B cell (primary cell): ENCODE measurements around the gene RASD1. TPM values are rescaled to one million over a fixed set of nuclear protein-coding genes. Genes with fewer than 3 reads are reported as not detected.

ENCODE experiments used
- ATAC-seq: fragments of 200-7000 bp; cut with Tn5 transposase; one replicate; pipeline ENCODE4 v1.10.0; 2021; ENCODE audit warnings: low read depth, mild to moderate bottlenecking, moderate number of reproducible peaks, moderate library complexity
- CTCF ChIA-PET: fragments of 350-600 bp; sonication (Branson Sonifier 250); formaldehyde crosslinking; loops from one replicate; lab custom pipeline; 2021; ENCODE audit warnings: antibody characterized with exemption, inconsistent platforms; lab: Charles Lee
- POLR2A ChIA-PET: fragments of 350-600 bp; sonication (Branson Sonifier 250); formaldehyde crosslinking; loops from one replicate; lab custom pipeline; 2021; ENCODE audit warnings: antibody characterized with exemption; lab: Charles Lee
- DNase-seq: peaks from one replicate; pipeline ENCODE4 v3.0.0; 2013
- H2AFZ ChIP-seq: 2 replicates; pipeline ENCODE4 v1.6.1; 2012; ENCODE audit warnings: mild to moderate bottlenecking, low read depth, low read length; ENCODE audit not compliant: insufficient read depth, poor library complexity, severe bottlenecking
- H3K27ac ChIP-seq, 2 donors: 1 replicate in 1 of 2; 2 replicates in 1 of 2; pipeline ENCODE4 v1.5.1; 2012 to 2013; ENCODE audit warnings: low read length in 2 of 2, mild to moderate bottlenecking in 2 of 2, moderate library complexity in 1 of 2
- H3K27me3 ChIP-seq, 4 experiments: fragments of 200-600 bp in 1 of 4; sonication (generic) in 1 of 4; replicated peaks in 1 of 4; 1 replicate in 2 of 4; 2 replicates in 2 of 4; pipeline versions ENCODE4 v1.6.1 to v1.7.0; 2013 to 2016; ENCODE audit warnings: low read length in 3 of 4, mild to moderate bottlenecking in 2 of 4, mixed read lengths in 1 of 4, moderate library complexity in 1 of 4; ENCODE audit not compliant: insufficient read depth in 4 of 4, control insufficient read depth in 3 of 4; ENCODE audit errors: control extremely low read depth in 1 of 4
- H3K36me3 ChIP-seq, 2 experiments: replicated peaks in 1 of 2; 1 replicate in 1 of 2; 2 replicates in 1 of 2; pipeline versions ENCODE4 v1.6.1 to v1.7.1; 2013; ENCODE audit warnings: low read length in 1 of 2; ENCODE audit not compliant: insufficient read depth in 2 of 2, control insufficient read depth in 1 of 2; ENCODE audit errors: control extremely low read depth in 1 of 2, extremely low read depth in 1 of 2
- H3K4me1 ChIP-seq, 2 donors: fragments of 200-600 bp in 1 of 2; sonication (generic) in 1 of 2; 1 replicate in 1 of 2; 2 replicates in 1 of 2; pipeline versions ENCODE4 v1.5.1 to v1.6.1; 2013 to 2017; ENCODE audit warnings: low read length in 2 of 2; ENCODE audit not compliant: control insufficient read depth in 2 of 2, insufficient read depth in 2 of 2
- H3K4me2 ChIP-seq: replicated peaks from 2 replicates; pipeline ENCODE3; 2012; ENCODE audit warnings: mild to moderate bottlenecking, low read depth, low read length; ENCODE audit not compliant: poor library complexity, severe bottlenecking
- H3K4me3 ChIP-seq, 5 experiments: fragments of 200-600 bp in 1 of 5; sonication (generic) in 1 of 5; 1 replicate in 3 of 5; 2 replicates in 2 of 5; pipeline versions ENCODE4 v1.5.1 to v1.7.0; 2011 to 2016; ENCODE audit warnings: low read length in 4 of 5, mild to moderate bottlenecking in 4 of 5, low read depth in 2 of 5, control low read depth in 1 of 5, moderate library complexity in 1 of 5; ENCODE audit not compliant: insufficient read depth in 1 of 5; ENCODE audit errors: control extremely low read depth in 1 of 5, extremely low read depth in 1 of 5
- H3K79me2 ChIP-seq: fragments of 200-600 bp; sonication (generic); one replicate; pipeline ENCODE4 v1.6.0; 2016; ENCODE audit warnings: low read length; ENCODE audit not compliant: control insufficient read depth, insufficient read depth
- H3K9ac ChIP-seq: fragments of 200-600 bp; sonication (generic); 2 replicates; pipeline ENCODE4 v1.6.1; 2017; ENCODE audit warnings: mild to moderate bottlenecking, low read length, moderate library complexity
- H3K9me3 ChIP-seq, 3 donors: one replicate each; pipeline versions ENCODE4 v1.6.1 to v1.7.1; 2013; ENCODE audit warnings: low read length in 2 of 3; ENCODE audit not compliant: control insufficient read depth in 2 of 3, insufficient read depth in 1 of 3; ENCODE audit errors: control extremely low read depth in 1 of 3
- H4K20me1 ChIP-seq: 2 replicates; pipeline ENCODE4 v1.6.0; 2012; ENCODE audit warnings: mild to moderate bottlenecking, low read length; ENCODE audit not compliant: insufficient read depth, control insufficient read depth, poor library complexity, severe bottlenecking
- H3K27ac Mint-ChIP-seq: one replicate; pipeline ENCODE4 v1.8.0; 2021; ENCODE audit warnings: mixed read lengths
- H3K27me3 Mint-ChIP-seq: one replicate; pipeline ENCODE4 v1.8.0; 2021; ENCODE audit warnings: mixed read lengths
- H3K4me1 Mint-ChIP-seq: one replicate; pipeline ENCODE4 v1.8.0; 2021; ENCODE audit warnings: mixed read lengths
- H3K4me3 Mint-ChIP-seq: one replicate; pipeline ENCODE4 v1.8.0; 2021; ENCODE audit warnings: mixed read lengths
- H3K9me3 Mint-ChIP-seq: one replicate; pipeline ENCODE4 v1.8.0; 2022; ENCODE audit warnings: mixed read lengths; ENCODE audit not compliant: insufficient read depth
- CTCF ChIP-seq: fragments of 200-600 bp; IDR thresholded peaks from one replicate; pipeline ENCODE4 v1.8.0; 2022; ENCODE audit warnings: antibody characterized with exemption, mild to moderate bottlenecking
- EZH2 ChIP-seq: IDR thresholded peaks from 2 replicates; pipeline ENCODE4 v1.6.1; 2012; ENCODE audit warnings: borderline replicate concordance, low read depth, mild to moderate bottlenecking, moderate library complexity, low read length; ENCODE audit not compliant: insufficient read depth, poor library complexity, severe bottlenecking
- WGBS: methylation state at CpG from one replicate; pipeline ENCODE4 v1.1.5; 2013; ENCODE audit warnings: missing lambda C conversion rate; ENCODE audit not compliant: insufficient coverage; 5-methylcytosine and 5-hydroxymethylcytosine counted together
- intact Hi-C: fragments of 100-400 bp; cut with micrococcal nuclease; formaldehyde crosslinking; loops from one replicate; pipeline ENCODE4 v1.10.0; 2022
- polyA plus RNA-seq: library from polyadenylated mRNA; depleted of rRNA; stranded (reverse); fragments of >200 nt; gene quantifications from 2 replicates; pipeline ENCODE4 v1.2.3, GENCODE V29; 2012
- total RNA-seq, 2 donors: library from RNA; stranded (reverse); fragments of 120-200 nt in 1 of 2; gene quantifications; 1 replicate in 1 of 2; 2 replicates in 1 of 2; pipeline versions ENCODE4 v1.2.3 to v1.2.4, GENCODE V29; 2013 to 2022

Gene RASD1
- total and polyA plus RNA-seq, 2 donors (not counting 1 experiment from before 2014, with no cell fraction given) = 0.95 to 3.2 TPM

- H3K27me3 ChIP-seq = peaks cover 0 to 6% (median 1%) of the 10 kb centered on the region in 4 experiments
- 94% methylated on average over 5 of the region's 5 CpGs for WGBS
- no peak overlapping the region for H2AFZ ChIP-seq
- TF ChIP-seq CTCF = no peak
- TF ChIP-seq EZH2 = no peak
- H3K79me2 ChIP-seq = no peaks in the 10 kb centered on the region
- no peak overlapping the region for H3K27ac ChIP-seq
- H3K4me3 Mint-ChIP-seq = no peak overlapping the region
- peaks cover 17% of the 10 kb centered on the region for H3K27me3 Mint-ChIP-seq
- no peaks in the 10 kb centered on the region for H3K4me1 Mint-ChIP-seq
- no peaks in the 10 kb centered on the region for H3K36me3 ChIP-seq
- ChIA-PET POLR2A (no interaction called here), CTCF (interaction anchor here (1.6 to 2.5 kb wide), 2 partner anchors 15 to 93 kb away, joined by 3 to 12 read pairs; no protein-coding TSS in a partner anchor)
- H3K4me1 ChIP-seq = no peaks in the 10 kb centered on the region
- ATAC-seq (no peak), DNase-seq (no peak)
- peaks cover 0 to 14% (median 0%) of the 10 kb centered on the region in 3 donors for H3K9me3 ChIP-seq
- intact Hi-C loops = no loop called here
- H3K27ac Mint-ChIP-seq = no peak overlapping the region
- no peak overlapping the region for H3K9ac ChIP-seq
- no peaks in the 10 kb centered on the region for H4K20me1 ChIP-seq
- peaks cover 2% of the 10 kb centered on the region for H3K9me3 Mint-ChIP-seq
- H3K4me2 ChIP-seq = no peak overlapping the region
- H3K4me3 ChIP-seq = no peak overlapping the region
Measured at GRCh38 chr17:17447264-17447663, 48.9 kb downstream of the RASD1 start.

- WGBS = 20% methylated on average over 3 of the region's 4 CpGs
- Mint-ChIP-seq H3K9me3 (peaks cover 2% of the 10 kb centered on the region), H3K27me3 (peaks cover 17% of the 10 kb centered on the region), H3K27ac (no peak overlapping the region), H3K4me1 (no peaks in the 10 kb centered on the region), H3K4me3 (no peak overlapping the region)
- Histone ChIP-seq H3K27ac (no peak overlapping the region), H2AFZ (no peak overlapping the region), H3K4me1 (no peaks in the 10 kb centered on the region), H3K27me3 (peaks cover 0 to 6% (median 1%) of the 10 kb centered on the region in 4 experiments), H3K9me3 (peaks cover 0 to 14% (median 0%) of the 10 kb centered on the region in 3 donors), H3K79me2 (no peaks in the 10 kb centered on the region), H3K4me3 (no peak overlapping the region), H4K20me1 (no peaks in the 10 kb centered on the region), H3K36me3 (no peaks in the 10 kb centered on the region), H3K9ac (no peak overlapping the region), H3K4me2 (no peak overlapping the region)
- CTCF ChIA-PET = no interaction called here
- ATAC-seq = no peak
- no peak for DNase-seq
- TF ChIP-seq CTCF (no peak), EZH2 (no peak)
- intact Hi-C loops = no loop called here
- POLR2A ChIA-PET = no interaction called here
Measured at GRCh38 chr17:17446666-17447155, 49.5 kb downstream of the RASD1 start.
